Skeletal muscle cell (primary cell): ENCODE results near the gene DAAM1.

Experiments used
- DNase-seq: peaks from one replicate; pipeline ENCODE4 v3.0.0-alpha.2; 2010; ENCODE audit warnings: low read depth
- H3K4me3 ChIP-seq: 2 replicates; pipeline ENCODE4 v1.5.1; 2011; ENCODE audit warnings: low read depth, mild to moderate bottlenecking, control low read depth, low read length, moderate library complexity

Gene DAAM1

DNA sequence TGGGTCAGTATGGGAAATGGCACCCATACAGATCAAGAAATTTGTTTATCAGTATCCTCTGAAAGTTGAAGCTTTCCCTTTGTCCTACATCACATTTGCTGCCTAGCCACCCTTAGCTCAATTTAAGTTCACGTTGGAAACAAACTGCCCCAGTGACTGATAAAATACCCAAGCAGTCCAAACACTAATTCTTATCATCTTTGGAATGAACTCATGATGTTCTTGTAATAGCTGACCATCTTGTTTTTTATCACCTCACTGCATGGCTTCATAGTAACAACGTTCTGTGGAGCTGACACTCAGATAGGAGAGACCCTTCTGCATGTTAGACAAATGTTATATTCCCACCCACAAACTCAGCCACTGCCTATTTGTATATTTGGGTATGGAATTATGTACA lies 183.3 kb downstream of the DAAM1 start:
- H3K4me3 ChIP-seq, result no peak overlapping the region
- no peak for DNase-seq

- no peak for DNase-seq
- no peak overlapping the region for H3K4me3 ChIP-seq
Measured at GRCh38 chr14:59374048-59374447, 185.6 kb downstream of the DAAM1 start.

GRCh38 chr14:59376686-59377085 lies 188.2 kb downstream of the DAAM1 start:
- H3K4me3 ChIP-seq, result no peak overlapping the region
- DNase-seq, result no peak

GRCh38 chr14:59377491-59377890 lies 189.0 kb downstream of the DAAM1 start:
- no peak for DNase-seq

DNA sequence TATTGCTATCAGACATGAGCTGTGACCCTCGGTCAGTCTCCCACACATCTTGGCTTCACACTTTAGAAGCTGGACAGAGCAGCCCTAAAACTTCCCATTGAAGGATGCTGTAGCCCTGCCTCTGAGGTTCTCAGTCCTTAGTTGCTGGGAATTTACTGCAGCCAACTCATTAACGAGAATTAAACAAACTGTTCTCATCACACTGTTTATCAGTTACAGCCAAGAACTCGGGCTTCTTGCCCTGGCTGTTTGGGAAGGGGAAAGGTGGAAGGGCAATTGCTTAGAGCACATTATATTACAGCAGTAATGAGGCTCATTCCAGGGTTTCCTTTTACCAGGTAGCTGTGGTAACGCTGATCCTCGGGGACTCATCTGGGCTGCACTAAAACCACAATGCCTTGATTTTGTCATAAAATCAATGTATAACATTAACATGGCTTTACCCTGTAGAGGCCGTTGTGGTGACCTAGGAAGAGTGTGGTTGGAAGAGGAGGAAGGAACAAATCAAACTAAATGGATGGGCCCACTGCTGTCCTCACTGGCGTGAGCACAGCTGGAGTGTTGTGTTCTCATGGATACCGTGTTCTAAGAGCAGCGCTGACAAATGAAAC lies 189.6 kb downstream of the DAAM1 start:
- H3K4me3 ChIP-seq, result no peak overlapping the region
- DNase-seq, result no peak

More at GRCh38 chr14:59377491-59377890, 189.0 kb downstream of the DAAM1 start:
- no peak overlapping the region for H3K4me3 ChIP-seq

DNA sequence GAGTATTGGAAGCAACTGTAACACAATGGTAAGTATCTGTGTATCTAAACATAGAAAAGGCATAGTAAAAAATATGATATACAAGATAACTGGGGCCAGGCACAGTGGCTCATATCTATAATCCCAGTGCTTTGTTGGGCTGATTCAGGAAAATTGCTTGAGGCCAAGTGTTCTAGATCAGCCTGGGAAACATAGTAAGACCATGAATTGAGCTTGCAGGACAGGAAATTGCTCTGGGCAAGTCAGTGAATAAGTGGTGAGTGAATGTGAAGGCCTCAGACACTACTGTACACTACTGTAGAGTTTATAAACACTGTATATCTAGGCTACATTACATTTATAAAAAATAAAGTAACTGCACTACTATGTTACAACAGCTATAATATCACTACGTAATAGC lies 201.5 kb downstream of the DAAM1 start:
- no peak for DNase-seq
- no peak overlapping the region for H3K4me3 ChIP-seq

DNA sequence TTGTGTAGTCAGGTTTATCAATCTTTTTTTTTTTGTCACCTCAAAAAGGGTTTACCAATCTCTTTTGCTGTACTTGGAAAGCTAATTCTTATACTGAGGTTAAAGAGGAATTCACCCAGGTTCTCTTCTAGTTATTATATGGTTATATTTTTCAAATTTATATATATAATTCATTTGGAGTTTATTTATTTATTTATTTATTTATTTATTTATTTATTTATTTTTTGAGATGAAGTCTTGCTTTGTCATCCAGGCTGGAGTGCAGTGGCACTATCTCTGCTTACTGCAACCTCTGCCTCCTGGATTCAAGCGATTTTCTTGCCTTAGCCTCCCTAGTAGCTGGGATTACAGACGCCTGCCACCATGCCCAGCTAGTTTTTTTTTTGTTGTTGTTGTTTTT lies 202.9 kb downstream of the DAAM1 start:
- H3K4me3 ChIP-seq, result no peak overlapping the region
- DNase-seq, result no peak

DNA sequence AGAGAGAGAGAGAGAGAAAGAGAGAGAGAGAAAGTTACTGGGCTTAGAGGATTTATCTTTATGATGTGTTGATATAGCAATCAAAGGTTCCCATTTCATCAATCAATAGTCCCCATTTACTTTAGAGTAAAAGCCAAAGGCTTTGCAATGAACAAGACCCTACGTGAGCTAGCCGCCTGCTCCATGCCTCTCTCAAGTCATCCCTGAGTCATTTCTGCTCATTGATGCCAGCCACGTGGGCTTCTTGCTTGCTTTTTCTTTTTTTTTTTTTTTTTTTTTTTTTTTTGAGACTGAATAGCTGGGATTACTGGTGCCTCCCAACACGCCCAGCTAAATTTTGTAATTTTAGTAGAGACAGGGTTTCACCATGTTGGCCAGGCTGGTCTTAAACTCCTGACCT lies 205.8 kb downstream of the DAAM1 start:
- no peak for DNase-seq
- no peak overlapping the region for H3K4me3 ChIP-seq

- H3K4me3 ChIP-seq, result no peak overlapping the region
- no peak for DNase-seq
Measured at GRCh38 chr14:59395672-59396071, 207.2 kb downstream of the DAAM1 start.

DNA sequence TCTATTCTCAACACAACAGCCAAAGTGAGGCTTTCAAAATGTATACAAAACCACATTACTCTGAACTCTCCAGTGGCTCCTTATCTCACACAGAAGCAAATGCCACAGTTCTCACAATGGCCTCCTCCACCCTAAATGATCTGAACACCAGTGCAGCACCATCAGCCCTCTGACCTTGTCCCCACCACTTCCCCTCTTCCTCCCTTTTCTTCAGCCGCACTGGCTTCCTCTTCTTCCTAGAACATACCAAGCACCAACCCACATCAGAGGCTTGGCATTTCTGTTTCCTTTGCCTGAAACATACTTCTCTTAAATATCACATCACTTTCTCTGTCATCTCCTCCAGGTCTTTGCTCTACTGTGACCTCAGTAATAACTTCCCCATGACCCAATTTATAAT lies 210.4 kb downstream of the DAAM1 start:
- DNase-seq, result no peak
- H3K4me3 ChIP-seq, result no peak overlapping the region

- DNase-seq, result no peak
- no peak overlapping the region for H3K4me3 ChIP-seq
Measured at GRCh38 chr14:59406454-59407245, 218.2 kb downstream of the DAAM1 start.

DNA sequence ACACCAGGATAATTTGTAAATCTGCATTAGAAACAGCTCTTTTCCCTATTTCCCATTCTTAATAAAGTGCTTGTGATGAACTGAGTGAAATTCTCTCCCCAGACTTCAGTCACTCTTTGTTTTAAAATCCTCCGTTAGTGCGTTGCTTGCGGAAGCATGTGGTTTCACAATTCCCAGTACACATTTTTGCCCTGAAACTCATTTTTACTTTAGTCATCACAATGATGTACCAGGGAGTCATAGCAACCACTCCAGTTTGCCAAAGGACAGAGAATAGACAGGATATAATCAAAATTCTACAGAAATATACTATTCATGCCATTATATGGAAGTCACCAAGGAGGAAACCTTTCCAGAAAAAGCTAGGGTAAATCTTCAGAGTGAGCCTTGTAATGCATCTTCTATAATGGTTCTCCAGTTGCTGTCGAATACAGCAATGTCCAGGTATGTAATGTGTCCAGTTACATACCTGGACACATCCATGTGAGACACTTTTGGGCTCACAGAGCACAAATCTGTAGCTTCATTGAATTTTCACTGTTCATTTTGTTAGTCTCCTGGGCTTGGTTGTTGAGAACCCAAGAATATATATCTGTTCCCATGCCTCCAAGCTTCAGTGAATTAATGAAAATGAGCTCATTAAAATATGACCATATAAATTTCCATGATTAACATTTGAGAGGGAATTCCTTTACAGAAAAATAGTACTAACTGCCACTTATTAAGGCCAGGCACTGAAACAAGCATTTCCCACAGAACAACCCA lies 219.0 kb downstream of the DAAM1 start:
- no peak overlapping the region for H3K4me3 ChIP-seq
- peak; percentile 86 for DNase-seq

GRCh38 chr14:59415836-59416602 lies 227.6 kb downstream of the DAAM1 start:
- DNase-seq, result no peak
- H3K4me3 ChIP-seq, result no peak overlapping the region

DNA sequence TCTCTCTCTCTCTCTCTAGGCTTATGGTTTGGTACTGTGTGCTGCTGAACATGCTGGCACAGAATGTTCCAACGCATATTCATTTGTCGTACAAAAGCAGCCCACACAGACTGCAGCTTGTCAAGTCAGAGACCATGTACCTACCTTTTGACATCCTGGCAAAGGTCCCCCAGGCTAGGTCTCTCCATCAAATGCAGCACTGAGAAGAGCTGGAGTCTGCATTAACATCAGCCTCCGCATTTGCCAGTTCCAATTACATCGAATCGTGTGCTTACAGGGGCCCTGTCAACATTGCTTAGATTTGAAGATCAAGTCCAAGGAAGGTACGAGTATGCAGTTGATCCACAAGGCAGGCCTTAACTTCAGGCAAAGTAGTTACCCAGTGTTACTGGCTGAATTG lies 228.8 kb downstream of the DAAM1 start:
- no peak overlapping the region for H3K4me3 ChIP-seq
- DNase-seq, result no peak

DNA sequence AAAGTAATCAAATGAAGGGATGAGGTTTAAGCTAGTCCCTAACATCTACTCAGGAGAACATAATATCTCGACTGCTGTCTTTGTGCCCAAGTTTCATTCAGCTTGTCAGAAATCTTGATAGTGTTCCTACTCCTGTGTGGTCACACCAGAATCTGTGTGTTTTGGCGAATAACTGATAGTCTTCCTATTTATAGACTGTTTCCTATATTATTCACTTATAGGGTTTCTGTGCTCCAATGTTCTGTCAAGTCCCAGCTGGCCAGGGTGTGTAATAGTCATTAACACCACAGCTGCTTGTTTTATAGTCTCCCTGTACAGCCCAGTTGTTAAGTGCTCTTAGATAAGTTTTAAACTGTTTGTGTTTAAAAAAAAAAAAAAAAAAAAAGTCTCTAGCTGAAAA lies 230.8 kb downstream of the DAAM1 start:
- no peak overlapping the region for H3K4me3 ChIP-seq
- DNase-seq, result no peak
